ENCODE data around the gene RPL6.

- no peak for TF ChIP-seq CTCF (IDR thresholded peaks at IDR 0.05; ENCODE audit: low read depth, low read length, poor library complexity, severe bottlenecking)
- no peak for TF ChIP-seq EZH2phosphoT487 (IDR thresholded peaks at IDR 0.05; ENCODE audit: borderline replicate concordance, low read length)
Observed at GRCh38 chr12:112380663-112381405, 28.6 kb downstream of the RPL6 start.

All from DOHH2 (cell line).